Measurements from ENCODE around the gene CHMP5. TPM values are rescaled to one million over a fixed set of nuclear protein-coding genes. Genes with fewer than 3 reads are reported as not detected.

The CHMP5 gene
- polyA plus RNA-seq, 1 donor (not counting 4 experiments of a cell fraction or from before 2014, with no cell fraction given): 132 TPM

DNA sequence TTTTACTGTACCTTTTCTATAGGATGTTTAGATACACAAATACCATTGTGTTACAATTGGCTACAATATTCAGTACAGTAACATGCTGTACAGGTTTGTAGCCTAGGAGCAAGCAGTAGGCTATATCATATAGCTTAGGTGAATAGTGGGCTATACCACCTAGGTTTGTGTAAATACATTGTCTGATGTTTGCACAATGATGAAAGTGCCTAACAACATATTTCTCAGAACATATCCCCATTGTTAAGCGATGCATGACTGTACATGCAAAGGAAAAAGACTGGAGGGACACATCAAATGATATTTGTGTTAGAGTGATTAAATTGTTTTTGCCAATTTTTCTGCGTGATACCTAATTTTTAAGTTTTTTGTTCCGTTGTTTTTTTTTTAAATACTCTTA, 5.3 kb downstream of the CHMP5 start:
- Histone ChIP-seq H3K9me3 (ENCODE audit: control insufficient read depth, low read depth, low read length) (no peaks in the 10 kb centered on the region), H3K27me3 (ENCODE audit: control insufficient read depth, extremely low read depth, insufficient read depth, low read length) (no peaks in the 10 kb centered on the region), H3K4me3 (ENCODE audit: control insufficient read depth in 2 of 3, extremely low read depth in 1 of 3, insufficient read depth in 2 of 3, low read depth in 1 of 3, low read length in 3 of 3) (no peak overlapping the region), H2AFZ (ENCODE audit: control insufficient read depth, low read length) (no peak overlapping the region), H3K9ac (ENCODE audit: control insufficient read depth, extremely low read depth, insufficient read depth, low read length) (no peak overlapping the region), H3K27ac (ENCODE audit: control insufficient read depth, insufficient read depth, low read length) (no peak overlapping the region), H3K36me3 (ENCODE audit: control insufficient read depth in 2 of 2, extremely low read depth in 1 of 2, insufficient read depth in 2 of 2, low read length in 2 of 2) (peaks cover 20 to 23% of the 10 kb centered on the region in 2 experiments), H4K20me1 (ENCODE audit: control insufficient read depth, extremely low read depth, insufficient read depth, low read length) (no peaks in the 10 kb centered on the region), H3K9me1 (ENCODE audit: control insufficient read depth, extremely low read depth, insufficient read depth, low read length) (no peaks in the 10 kb centered on the region), H3K79me2 (ENCODE audit: control insufficient read depth, insufficient read depth, low read length) (peaks cover 16% of the 10 kb centered on the region), H3K4me1 (ENCODE audit: control insufficient read depth, extremely low read depth, insufficient read depth, low read length) (peaks cover 11% of the 10 kb centered on the region), H3K4me2 (ENCODE audit: control insufficient read depth, extremely low read depth, insufficient read depth, low read depth, low read length) (no peak overlapping the region)
- DNase-seq (ENCODE audit: low read depth, low spot score) (no peak), FAIRE-seq (no peak)
- dilution Hi-C loops (cut with MboI; ENCODE audit: extremely low pct_ligation_motif_present, low sequenced_read_pairs): no loop called here
- TF ChIP-seq, protein P1, sequence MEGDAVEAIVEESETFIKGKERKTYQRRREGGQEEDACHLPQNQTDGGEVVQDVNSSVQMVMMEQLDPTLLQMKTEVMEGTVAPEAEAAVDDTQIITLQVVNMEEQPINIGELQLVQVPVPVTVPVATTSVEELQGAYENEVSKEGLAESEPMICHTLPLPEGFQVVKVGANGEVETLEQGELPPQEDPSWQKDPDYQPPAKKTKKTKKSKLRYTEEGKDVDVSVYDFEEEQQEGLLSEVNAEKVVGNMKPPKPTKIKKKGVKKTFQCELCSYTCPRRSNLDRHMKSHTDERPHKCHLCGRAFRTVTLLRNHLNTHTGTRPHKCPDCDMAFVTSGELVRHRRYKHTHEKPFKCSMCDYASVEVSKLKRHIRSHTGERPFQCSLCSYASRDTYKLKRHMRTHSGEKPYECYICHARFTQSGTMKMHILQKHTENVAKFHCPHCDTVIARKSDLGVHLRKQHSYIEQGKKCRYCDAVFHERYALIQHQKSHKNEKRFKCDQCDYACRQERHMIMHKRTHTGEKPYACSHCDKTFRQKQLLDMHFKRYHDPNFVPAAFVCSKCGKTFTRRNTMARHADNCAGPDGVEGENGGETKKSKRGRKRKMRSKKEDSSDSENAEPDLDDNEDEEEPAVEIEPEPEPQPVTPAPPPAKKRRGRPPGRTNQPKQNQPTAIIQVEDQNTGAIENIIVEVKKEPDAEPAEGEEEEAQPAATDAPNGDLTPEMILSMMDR (optimal IDR thresholded peaks at IDR 0.05 in 1 of 3, IDR thresholded peaks at IDR 0.05 in 1 of 3, conservative IDR thresholded peaks at IDR 0.05 in 1 of 3; ENCODE audit: extremely low read depth in 1 of 3, insufficient read depth in 2 of 3, low read length in 3 of 3): no peak
- TF ChIP-seq EZH2 (IDR thresholded peaks at IDR 0.05; ENCODE audit: low read length): no peak

DNA sequence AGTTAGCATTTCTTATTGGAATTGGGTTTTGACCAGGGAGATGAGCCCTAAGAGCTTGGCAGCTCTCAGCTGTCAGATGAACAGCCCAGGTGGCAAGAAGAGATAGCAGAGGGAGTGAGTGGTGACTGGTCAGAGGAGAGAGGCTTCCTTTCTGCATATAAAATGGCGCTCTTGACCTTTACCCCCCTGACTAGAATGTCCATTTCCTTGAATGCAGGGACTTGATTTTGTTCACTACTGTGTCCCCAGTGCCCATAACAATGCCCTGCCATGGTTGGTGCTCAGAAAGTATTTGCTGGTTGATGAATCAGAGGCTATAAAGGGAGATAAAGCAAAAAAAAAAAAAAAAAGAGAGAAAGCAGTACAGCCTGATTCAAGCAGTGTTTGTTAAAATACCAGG, 7.2 kb downstream of the CHMP5 start:
- H3K27me3 ChIP-seq (ENCODE audit: control insufficient read depth, extremely low read depth, insufficient read depth, low read length): no peaks in the 10 kb centered on the region
- no peak overlapping the region for H3K9ac ChIP-seq (ENCODE audit: control insufficient read depth, extremely low read depth, insufficient read depth, low read length)
- H3K79me2 ChIP-seq (ENCODE audit: control insufficient read depth, insufficient read depth, low read length): no peaks in the 10 kb centered on the region
- no peak overlapping the region for H2AFZ ChIP-seq (ENCODE audit: control insufficient read depth, low read length)
- H3K4me3 ChIP-seq (ENCODE audit: control insufficient read depth in 2 of 3, extremely low read depth in 1 of 3, insufficient read depth in 2 of 3, low read depth in 1 of 3, low read length in 3 of 3): no peak overlapping the region
- no peaks in the 10 kb centered on the region for H4K20me1 ChIP-seq (ENCODE audit: control insufficient read depth, extremely low read depth, insufficient read depth, low read length)
- no peak for FAIRE-seq
- TF ChIP-seq, protein P1 (optimal IDR thresholded peaks at IDR 0.05 in 1 of 3, IDR thresholded peaks at IDR 0.05 in 1 of 3, conservative IDR thresholded peaks at IDR 0.05 in 1 of 3; ENCODE audit: extremely low read depth in 1 of 3, insufficient read depth in 2 of 3, low read length in 3 of 3): no peak
- TF ChIP-seq EZH2 (IDR thresholded peaks at IDR 0.05; ENCODE audit: low read length): no peak
- H3K36me3 ChIP-seq (ENCODE audit: control insufficient read depth in 2 of 2, extremely low read depth in 1 of 2, insufficient read depth in 2 of 2, low read length in 2 of 2): peaks cover 29 to 30% of the 10 kb centered on the region in 2 experiments
- no peak overlapping the region for H3K4me2 ChIP-seq (ENCODE audit: control insufficient read depth, extremely low read depth, insufficient read depth, low read depth, low read length)
- no peak for DNase-seq (ENCODE audit: low read depth, low spot score)
- H3K27ac ChIP-seq (ENCODE audit: control insufficient read depth, insufficient read depth, low read length): no peak overlapping the region
- H3K9me1 ChIP-seq (ENCODE audit: control insufficient read depth, extremely low read depth, insufficient read depth, low read length): no peaks in the 10 kb centered on the region
- no peaks in the 10 kb centered on the region for H3K9me3 ChIP-seq (ENCODE audit: control insufficient read depth, low read depth, low read length)
- dilution Hi-C loops (cut with MboI; ENCODE audit: extremely low pct_ligation_motif_present, low sequenced_read_pairs): no loop called here
- no peaks in the 10 kb centered on the region for H3K4me1 ChIP-seq (ENCODE audit: control insufficient read depth, extremely low read depth, insufficient read depth, low read length)
